ENCODE data around the gene ELF4. TPM values are rescaled to one million over a fixed set of nuclear protein-coding genes. Genes with fewer than 3 reads are reported as not detected.

The ELF4 gene
- total and polyA plus RNA-seq, 10 of the 15 experiments (the other 5 are each of a cell fraction or from before 2014, with no cell fraction given) = 4.0 to 36.7 (median 22.6) TPM

GRCh38 chrX:130083656-130084382 lies 26.5 kb downstream of the ELF4 start (continued):
- TF ChIP-seq BACH1 (IDR thresholded peaks at IDR 0.05; ENCODE audit: borderline replicate concordance) = no peak
- peak; percentile 67 for TF ChIP-seq EED (IDR thresholded peaks at IDR 0.05; ENCODE audit: low read depth)
- peak; percentile 78 for TF ChIP-seq NR2F1 (conservative IDR thresholded peaks at IDR 0.05)
- no peak for TF ChIP-seq IKZF2 (IDR thresholded peaks at IDR 0.05)
- TF ChIP-seq RUNX3 (IDR thresholded peaks at IDR 0.05; ENCODE audit: low read length) = no peak
- 0 out of 2 replicates have a peak, but pooled peaks have one; percentile 43 for TF ChIP-seq TCF3 (IDR thresholded peaks at IDR 0.05; ENCODE audit: borderline replicate concordance, insufficient read depth, low read depth, low read length)
- TF ChIP-seq FOS (IDR thresholded peaks at IDR 0.05; ENCODE audit: borderline replicate concordance, extremely low read depth, insufficient read length) = no peak
- TF ChIP-seq KAT2A (conservative IDR thresholded peaks at IDR 0.05; ENCODE audit: control insufficient read depth, low read depth, low read length) = no peak
- peak; percentile 66; the same call in 1 of the 2 replicates for TF ChIP-seq PAX5 (IDR thresholded peaks at IDR 0.05; ENCODE audit: borderline replicate concordance, low read depth, low read length)
- TF ChIP-seq SKIL (IDR thresholded peaks at IDR 0.05; ENCODE audit: low read depth, poor library complexity, severe bottlenecking) = no peak
- TF ChIP-seq HDGF (IDR thresholded peaks at IDR 0.05) = 0 out of 2 replicates have a peak, but pooled peaks have one; percentile 55
- TF ChIP-seq TARDBP (IDR thresholded peaks at IDR 0.05; ENCODE audit: borderline replicate concordance) = 0 out of 2 replicates have a peak, but pooled peaks have one; percentile 56
- 0 out of 2 replicates have a peak, but pooled peaks have one; percentile 10 for TF ChIP-seq YY1 (IDR thresholded peaks at IDR 0.05; ENCODE audit: low read depth, low read length)
- no peak for TF ChIP-seq JUNB (IDR thresholded peaks at IDR 0.05)
- TF ChIP-seq IRF4 (IDR thresholded peaks at IDR 0.05; ENCODE audit: low read depth, low read length) = peak; percentile 63; the same call in 1 of the 2 replicates
- TF ChIP-seq MLLT1 (IDR thresholded peaks at IDR 0.05) = peak; percentile 62; the same call in 1 of the 2 replicates
- TF ChIP-seq MTA2 (IDR thresholded peaks at IDR 0.05; ENCODE audit: low read depth) = peak; percentile 13; the same call in 1 of the 2 replicates
- no peak for TF ChIP-seq SREBF1 (IDR thresholded peaks at IDR 0.05; ENCODE audit: low read length)
- peak; percentile 26; the same call in 1 of the 2 replicates for TF ChIP-seq CHD2 (IDR thresholded peaks at IDR 0.05; ENCODE audit: borderline replicate concordance, low read depth, low read length)
- TF ChIP-seq BHLHE40 (IDR thresholded peaks at IDR 0.05; ENCODE audit: borderline replicate concordance in 1 of 2, low read depth in 2 of 2, low read length in 1 of 2) = peak; percentile 84 to 89
- TF ChIP-seq BCL11A (IDR thresholded peaks at IDR 0.05; ENCODE audit: low read depth, low read length) = peak; percentile 57; the same call in 1 of the 2 replicates

All from GM12878 (cell line).